AG08395 (cell line): ENCODE results near the gene PLEKHD1.
"Not testable (repeated sequence)": the region's sequence is repeated elsewhere in the genome, so short reads cannot be mapped to it uniquely, and the experiment has no call there.

Experiments
- DNase-seq: peaks from one replicate; pipeline ENCODE4 v3.0.0; 2012; ENCODE audit warnings: mixed read lengths, low spot score

The PLEKHD1 gene

GRCh38 chr14:69484444-69485314, at the start of gene PLEKHD1:
PLEKHD1 (plus strand) TSS chr14:69484728; CDS start chr14:69484966, 238 bp downstream.
- DNase-seq = no peak

DNA sequence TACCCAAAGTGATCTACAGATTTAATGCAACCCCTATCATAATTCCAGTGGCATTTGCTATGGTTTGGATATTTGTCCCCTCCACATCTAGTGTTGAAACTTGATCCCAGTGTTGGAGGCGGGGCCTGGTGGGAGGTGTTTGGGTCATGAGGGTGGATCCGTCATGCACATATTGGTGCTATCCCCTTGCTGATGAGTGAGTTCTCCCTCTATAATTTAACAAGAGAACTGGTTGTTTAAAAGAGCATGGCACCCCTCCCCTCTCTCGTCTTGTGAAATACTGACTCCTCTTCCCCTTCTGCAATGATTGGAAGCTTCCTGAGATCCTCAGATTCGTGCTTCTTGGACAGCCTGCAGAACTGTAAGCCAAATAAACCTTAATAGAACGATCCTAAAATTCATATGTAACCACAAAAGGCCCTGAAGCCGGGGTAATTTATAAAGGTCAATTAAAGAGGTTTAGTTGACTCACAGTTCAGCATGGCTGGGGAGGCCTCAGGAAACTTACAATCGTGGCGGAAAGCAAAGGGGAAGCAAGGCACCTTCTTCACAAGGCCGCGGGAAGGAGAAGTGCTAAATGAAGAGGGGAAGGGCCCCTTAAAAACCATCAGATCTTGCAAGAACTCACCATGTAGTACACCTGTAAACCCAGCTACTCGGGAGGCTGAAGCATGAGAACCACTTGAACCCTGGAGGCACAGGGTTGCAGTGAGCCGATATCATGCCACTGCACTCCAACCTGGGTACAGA, 44.8 kb upstream of the PLEKHD1 start:
- DNase-seq = no peak

- DNase-seq = no peak
Measured at GRCh38 chr14:69441948-69442347, 42.6 kb upstream of the PLEKHD1 start.

DNA sequence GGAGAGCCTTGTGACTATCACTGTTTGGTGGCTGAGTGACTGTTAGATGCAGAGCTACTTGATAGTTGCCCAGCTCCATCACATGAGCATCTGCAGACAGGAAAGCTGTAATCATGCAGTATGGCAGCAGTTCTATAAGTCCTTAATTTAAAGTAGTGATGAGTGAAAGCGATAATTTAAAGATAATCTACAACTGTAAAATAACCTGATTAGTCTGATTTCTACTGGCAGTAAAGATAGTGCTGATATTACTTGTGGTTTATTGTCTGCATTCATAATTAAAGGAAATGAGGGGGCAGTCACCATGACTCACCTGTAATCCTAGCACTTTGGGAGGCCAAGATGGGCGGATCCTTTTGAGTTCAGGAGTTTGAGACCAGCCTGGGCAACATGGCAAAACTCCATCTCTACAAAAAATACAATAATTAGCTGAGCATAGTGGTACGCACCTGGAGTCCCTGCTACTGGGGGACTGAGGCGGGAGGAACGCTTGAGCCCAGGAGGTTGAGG, 41.2 kb upstream of the PLEKHD1 start:
- DNase-seq = no peak

GRCh38 chr14:69449216-69449615, 35.3 kb upstream of the PLEKHD1 start:
- DNase-seq = no peak

GRCh38 chr14:69451941-69452340, 32.6 kb upstream of the PLEKHD1 start:
- DNase-seq = no peak

GRCh38 chr14:69458350-69458749, 26.2 kb upstream of the PLEKHD1 start:
- no peak for DNase-seq

DNA sequence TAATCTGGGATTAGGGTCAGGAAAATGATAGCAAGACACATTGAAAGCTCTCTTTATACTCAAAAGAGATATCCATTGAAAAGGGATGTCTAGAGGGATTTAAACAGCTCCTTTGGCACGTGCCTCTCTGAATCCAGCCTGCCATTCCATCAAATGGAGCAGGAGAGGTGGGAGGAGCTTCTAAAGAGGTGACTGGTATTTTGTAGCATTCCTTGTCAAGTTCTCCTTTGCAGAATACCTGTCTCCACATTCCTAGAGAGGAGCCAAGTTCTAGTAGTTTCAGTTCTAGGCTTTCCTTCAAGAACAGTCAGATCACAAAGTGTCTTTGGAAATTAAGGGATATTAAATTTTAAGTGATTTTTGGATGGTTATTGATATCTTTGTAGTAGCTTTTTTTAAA, 25.4 kb upstream of the PLEKHD1 start:
- DNase-seq = no peak

DNA sequence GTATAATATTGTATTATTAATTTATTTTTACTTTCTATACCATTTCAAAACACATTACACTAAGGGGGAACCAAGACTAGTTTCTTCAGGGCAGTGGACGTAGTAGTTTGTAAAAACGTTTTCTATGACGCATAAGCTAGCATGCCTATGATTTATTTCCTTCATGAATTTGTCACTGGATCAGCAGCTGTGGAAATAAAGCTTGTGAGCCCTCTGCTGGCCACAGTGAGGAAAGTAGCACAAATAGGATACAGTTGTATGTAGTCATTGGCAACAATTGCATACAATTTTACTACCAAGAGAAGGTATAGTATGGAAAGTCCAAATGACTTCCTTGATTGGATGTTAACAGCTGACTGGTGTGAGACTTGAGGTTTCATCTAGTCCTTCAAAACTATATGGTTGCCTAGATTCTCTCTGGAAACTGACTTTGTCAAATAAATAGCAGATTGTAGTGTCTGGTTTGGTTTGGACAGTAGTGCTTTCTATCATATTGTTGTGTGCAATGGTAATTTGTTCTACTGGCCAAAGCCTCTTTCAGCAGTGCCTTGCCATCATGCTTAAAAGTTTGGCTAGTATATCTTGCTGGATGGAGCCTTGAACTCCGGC, 24.3 kb upstream of the PLEKHD1 start:
- peak; percentile 85 for DNase-seq

GRCh38 chr14:69464379-69464778, 20.1 kb upstream of the PLEKHD1 start:
- no peak for DNase-seq

DNA sequence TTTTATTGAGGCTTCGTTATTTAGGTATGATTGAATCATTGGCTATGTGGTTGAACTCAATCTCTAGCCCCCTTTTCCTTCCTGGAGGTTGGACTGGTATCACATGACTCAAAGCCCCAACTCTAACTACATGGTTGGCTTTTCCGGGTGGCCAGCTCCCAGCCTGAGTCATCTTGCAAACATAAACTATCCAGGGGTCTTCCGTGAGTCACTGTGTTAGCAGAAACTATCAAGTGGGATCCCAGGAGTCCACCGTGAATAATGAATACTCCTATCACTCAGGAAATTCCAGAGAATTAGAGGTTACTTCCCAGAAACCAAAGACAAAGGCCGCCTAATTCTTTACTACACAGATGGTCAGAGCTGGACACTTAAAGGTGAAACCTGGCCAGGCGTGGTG, 19.7 kb upstream of the PLEKHD1 start:
- DNase-seq = peak; percentile 85

DNA sequence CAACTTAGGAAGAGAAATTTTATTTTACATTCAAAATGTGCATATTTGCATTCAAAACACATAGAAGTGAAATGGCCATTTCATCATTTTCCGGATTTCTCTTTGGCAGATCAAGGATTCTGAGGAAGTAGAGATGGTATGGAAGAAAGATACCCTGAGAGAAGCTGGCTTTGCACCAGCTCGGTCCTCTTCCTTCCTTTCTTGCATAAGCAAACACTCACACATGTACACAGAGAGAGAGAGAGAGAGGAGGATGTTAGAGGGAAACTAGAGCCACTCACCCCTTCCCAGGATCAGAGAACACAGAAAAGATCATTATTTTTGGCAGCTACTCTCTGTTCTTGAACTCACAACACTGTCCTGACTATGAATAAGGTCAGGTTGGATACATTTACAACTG, 15.6 kb upstream of the PLEKHD1 start:
- DNase-seq = no peak

DNA sequence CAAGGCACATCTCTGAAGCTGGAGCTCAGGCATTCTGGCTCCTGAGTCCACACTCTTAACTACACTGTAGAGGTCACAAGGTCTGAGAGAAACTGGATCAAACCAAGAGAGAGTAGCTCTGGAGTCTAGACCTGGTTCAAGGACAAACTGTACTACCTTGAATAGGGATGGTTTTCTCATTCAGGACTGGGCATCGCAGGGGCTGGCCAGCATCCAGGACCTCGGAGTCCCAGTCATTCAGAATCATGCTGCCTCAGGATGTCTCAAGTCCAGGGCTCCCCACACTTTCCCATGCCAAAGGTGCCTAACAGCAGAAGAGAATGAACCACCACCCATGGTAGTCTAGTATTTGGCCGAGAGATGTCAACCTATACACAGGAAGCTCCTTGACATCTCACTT, 13.1 kb upstream of the PLEKHD1 start:
- DNase-seq = no peak

DNA sequence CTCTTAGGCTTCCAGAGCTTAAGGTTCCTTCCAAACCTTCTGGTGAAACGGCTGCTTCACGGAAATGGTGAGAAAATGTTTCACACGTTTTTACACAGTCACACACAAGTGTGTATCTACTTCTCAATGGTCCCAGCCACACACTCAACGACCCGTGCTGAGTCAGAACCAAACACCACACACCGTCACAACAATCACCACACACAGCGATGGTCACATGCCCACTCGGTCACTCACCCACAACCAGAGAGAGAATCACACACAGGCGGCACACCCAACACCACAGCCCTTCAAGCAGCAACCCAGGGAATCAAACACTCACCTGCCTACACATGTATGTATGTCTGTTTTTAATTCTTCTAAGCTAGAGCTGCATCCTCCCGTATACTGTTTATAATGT, 12.6 kb upstream of the PLEKHD1 start:
- DNase-seq = no peak

GRCh38 chr14:69473260-69473659, 11.3 kb upstream of the PLEKHD1 start:
- DNase-seq = no peak

GRCh38 chr14:69473946-69474345, 10.6 kb upstream of the PLEKHD1 start:
- no peak for DNase-seq

DNA sequence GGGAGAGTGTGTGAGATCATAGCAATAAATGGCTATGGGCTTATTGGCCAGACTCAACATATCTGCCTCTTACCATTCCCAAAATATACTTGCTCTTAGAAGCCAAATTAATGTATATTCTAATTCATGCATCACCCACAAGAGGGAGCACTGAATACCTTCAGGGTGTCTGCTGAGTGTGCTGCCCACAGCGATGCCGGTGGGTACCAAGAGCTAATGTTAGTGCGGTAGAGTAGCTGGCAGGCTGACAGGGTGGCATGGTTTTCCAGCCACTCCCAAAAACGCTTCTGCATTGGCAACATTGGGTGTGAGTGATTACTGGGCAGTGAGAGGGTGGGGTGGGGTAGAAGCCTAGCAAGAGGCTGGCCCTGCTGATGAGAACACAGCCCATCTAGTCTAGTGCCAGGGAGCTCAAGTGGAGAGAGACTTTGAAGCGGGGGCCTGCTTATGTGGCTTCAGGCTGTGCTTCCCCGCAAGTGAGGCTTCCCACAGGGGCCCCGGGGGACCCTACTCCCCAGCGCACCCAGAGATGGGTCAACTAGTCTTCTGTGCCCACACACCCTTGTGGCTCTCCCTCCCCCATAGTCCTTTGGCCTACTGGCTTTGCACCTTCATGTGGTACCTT, 9.2 kb upstream of the PLEKHD1 start:
- DNase-seq = no peak

- not testable (repeated sequence) for DNase-seq
Measured at GRCh38 chr14:69476824-69477450, 7.6 kb upstream of the PLEKHD1 start.

- DNase-seq = not testable (repeated sequence)
Measured at GRCh38 chr14:69478055-69478454, 6.5 kb upstream of the PLEKHD1 start.

- no peak for DNase-seq
Measured at GRCh38 chr14:69479696-69480095, 4.8 kb upstream of the PLEKHD1 start.

- DNase-seq = no peak
Measured at GRCh38 chr14:69480136-69480535, 4.4 kb upstream of the PLEKHD1 start.
